HG03135 (cell line): ENCODE data around the gene USP46.

Experiments used
- ATAC-seq: cut with Tn5 transposase; IDR thresholded peaks from one replicate; pipeline ENCODE4 v1.9.1; 2021; ENCODE audit warnings: mild to moderate bottlenecking, moderate library complexity; ENCODE audit not compliant: unreplicated experiment

The USP46 gene

DNA sequence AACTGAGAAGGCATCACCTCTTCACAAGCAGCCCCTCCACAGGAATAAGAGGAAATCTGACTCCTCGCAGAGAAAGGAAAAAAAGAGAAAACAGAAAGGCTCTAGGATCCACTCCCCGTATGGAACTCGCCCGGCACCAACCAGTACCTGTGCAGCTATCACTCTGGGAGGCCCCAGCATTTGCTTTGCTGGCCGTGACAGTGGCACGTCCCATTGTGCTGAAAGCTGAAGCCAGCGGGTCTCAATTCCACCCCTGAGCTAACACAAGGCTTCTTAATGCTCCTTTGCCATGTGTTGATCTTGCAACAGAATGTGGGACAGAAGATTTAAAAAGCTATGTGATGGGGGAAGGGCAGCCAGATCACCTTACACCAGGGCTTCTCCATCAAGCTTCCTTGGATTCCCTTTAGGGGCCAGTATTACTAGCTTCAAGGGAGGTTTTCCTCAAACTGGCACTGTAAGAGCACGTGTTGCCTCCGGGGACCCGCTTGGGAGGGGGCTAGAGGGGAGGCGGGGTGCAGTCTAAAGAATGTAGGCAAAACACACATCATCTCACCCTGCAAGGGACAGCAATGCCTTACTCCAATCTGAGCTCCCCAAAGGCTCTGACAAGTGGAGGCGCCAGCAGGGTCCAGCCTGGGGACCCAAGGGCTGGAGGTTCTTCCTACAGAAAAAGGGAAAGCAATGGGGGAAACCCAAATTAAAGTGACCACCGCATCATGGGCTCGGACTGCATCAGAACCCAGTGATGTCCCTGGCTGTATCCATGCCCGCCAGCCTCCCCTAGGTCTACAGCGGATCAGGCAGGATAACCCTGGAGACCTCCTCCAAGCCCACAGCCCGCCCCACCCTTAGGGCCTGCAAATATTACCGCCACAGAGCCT is 1.2 kb downstream of the USP46 start:
- no peak for ATAC-seq

GRCh38 chr4:52657292-52657617 is 1.8 kb downstream of the USP46 start:
- ATAC-seq, result no peak

DNA sequence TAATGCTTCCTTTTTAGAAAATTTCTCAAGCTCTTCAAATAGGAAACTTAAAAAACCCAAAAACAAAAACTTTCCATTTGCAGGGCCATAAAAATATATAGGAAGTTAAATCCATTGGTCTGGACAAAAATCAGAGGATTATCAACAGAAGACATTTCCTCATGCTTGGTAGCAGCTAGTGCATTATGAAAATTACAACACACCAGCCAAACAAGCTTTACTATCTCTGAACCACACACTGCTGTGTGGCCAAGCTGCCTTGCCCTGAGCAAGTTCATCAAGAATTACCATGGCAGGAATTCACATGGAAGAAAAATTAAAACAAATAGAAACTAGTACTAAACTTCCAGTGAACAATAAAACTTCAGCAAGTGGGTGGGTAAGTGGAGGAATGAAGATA is 3.6 kb downstream of the USP46 start:
- ATAC-seq, result no peak

- ATAC-seq, result no peak
Observed at GRCh38 chr4:52651996-52652672, 7.0 kb downstream of the USP46 start.

GRCh38 chr4:52648836-52649235 is 10.3 kb downstream of the USP46 start:
- ATAC-seq, result no peak

GRCh38 chr4:52646741-52647140 is 12.4 kb downstream of the USP46 start:
- ATAC-seq, result no peak

DNA sequence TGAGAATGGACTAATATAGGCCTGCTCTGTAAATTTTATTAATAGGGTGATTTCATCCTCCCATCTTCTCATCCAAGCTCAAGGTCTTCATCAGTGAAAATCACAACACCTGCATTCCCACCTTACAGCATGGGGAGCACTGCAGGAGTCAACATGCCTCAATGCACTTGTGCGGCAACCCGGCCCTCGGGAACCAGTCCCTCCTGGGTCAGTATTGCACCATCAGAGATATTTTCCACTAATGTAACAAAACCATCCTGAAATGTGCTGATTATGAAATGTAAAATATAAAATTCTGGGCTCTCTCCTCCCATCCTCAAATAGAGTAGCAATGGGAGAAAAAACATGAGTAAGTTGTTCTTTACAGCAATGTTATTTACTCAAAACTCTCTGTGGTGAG is 13.0 kb downstream of the USP46 start:
- no peak for ATAC-seq

- no peak for ATAC-seq
Observed at GRCh38 chr4:52645300-52645699, 13.8 kb downstream of the USP46 start.

GRCh38 chr4:52643785-52644244 is 15.3 kb downstream of the USP46 start:
- ATAC-seq, result no peak

GRCh38 chr4:52643190-52643589 is 15.9 kb downstream of the USP46 start:
- no peak for ATAC-seq

- ATAC-seq, result peak; percentile 77
Observed at GRCh38 chr4:52641854-52642563, 17.1 kb downstream of the USP46 start.

DNA sequence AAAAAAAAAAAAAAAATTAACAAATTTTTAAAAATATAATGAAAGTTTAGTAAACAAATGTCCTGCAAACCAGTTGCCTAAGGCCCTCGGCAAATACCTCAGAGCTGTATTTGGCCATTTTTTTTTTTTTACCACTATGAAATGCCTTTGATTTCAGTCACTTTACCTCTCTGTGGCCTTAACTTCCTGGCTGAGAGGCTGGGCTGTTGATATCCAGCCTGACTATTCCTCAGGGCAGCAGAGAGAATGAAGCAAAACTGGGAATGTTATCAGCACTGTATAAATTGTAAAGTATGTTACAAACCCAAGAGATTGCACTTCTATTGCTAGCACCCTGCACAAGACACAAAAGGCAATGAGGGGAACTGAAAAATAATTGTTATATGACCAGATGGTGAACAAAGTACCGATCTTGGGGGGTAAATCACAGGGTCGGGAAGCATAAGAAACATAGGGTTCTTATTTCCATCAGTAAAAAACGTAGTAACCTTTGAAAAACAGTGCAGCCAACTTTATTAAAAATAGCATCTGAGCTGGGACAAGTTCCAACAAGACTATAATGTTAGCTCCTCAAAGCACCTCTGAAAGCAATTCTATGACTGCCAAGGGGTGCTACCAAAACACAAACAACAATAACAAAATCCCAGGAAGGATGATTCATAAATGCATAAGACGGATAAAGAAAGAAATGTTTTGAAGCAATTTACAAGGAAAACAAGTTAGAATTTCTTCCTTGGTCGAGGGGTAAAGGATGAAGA is 18.1 kb downstream of the USP46 start:
- no peak for ATAC-seq

GRCh38 chr4:52638717-52639116 is 20.4 kb downstream of the USP46 start:
- ATAC-seq, result peak; percentile 55

DNA sequence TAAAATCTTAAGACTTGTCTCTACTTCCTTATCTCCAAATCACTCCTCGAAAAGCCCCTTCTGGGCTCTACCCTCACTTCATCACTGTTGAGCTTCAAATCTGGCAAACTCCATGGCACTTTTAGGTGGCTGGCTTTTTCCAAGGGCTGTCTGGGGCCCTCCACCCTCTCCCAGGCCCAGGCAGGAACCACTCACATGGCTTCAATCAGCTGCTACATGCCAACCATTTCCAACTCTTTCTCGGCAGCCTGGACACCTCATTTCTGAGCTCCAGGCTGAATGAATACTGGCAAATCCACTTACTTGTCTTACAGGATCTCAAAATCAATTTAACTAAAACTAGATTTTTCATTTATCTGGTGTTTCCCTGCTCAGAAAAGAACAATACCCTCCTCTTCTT is 22.0 kb downstream of the USP46 start:
- ATAC-seq, result no peak

DNA sequence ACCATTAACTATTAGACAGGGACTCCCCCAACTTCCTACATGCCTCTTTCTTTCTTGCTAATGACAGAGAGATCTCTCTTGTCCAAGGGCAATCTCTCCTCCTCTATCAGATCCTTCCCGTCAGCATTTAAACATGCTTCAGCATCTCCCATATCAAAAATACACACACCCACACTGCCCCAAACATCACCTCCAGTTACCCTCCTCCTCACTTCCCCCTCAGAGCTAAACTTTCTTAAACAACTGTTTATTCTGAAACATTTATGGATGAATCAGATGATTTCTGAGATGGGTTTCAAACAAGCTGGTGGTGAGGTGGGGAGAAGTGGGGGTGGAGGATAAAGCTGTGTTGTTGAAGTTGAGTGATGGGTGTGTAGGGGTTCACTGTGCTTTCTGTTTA is 23.5 kb downstream of the USP46 start:
- no peak for ATAC-seq

- no peak for ATAC-seq
Observed at GRCh38 chr4:52635130-52635529, 24.0 kb downstream of the USP46 start.

GRCh38 chr4:52633846-52634245 is 25.3 kb downstream of the USP46 start:
- ATAC-seq, result no peak

GRCh38 chr4:52628974-52629373 is 30.1 kb downstream of the USP46 start:
- no peak for ATAC-seq

GRCh38 chr4:52628543-52628942 is 30.6 kb downstream of the USP46 start:
- no peak for ATAC-seq

DNA sequence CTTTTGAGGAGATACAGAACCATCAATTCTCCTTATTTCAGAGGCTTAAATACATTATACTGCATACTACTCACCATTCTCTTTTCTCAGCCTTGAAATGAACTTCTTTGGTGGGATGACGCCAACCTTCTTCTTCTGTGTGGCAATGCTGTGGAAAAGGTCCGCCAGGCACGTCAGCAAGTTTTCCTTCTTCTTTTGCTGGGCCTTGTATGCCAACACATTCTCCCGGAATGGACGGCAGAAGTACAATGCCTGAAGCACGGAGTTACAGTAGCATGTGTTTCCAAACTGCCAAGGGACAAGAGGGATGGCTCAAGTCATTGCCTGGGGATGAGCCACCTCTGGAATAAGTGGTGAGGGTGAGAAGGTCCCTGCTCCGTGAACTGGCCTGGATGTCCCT is 31.2 kb downstream of the USP46 start:
- ATAC-seq, result no peak

DNA sequence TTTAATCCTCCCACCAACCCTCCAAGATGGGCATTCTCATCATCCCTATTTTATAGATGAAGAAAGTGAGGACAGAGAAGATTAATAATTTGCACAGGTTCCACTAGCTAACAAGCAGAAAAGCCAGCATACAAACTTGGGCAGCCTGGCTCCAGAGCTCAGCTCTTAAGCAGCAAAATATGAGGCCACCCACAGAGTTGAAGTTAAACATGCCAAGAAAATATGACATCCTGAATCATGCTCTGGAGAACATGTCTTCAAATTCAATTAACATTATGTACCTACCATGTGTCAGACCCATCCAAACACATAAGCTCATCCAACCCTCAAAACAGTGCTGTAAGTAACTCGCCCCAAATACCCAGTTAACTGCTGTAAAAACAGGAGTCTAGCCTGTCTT is 33.9 kb downstream of the USP46 start:
- no peak for ATAC-seq
